Lower lobe of right lung (tissue), 2 donors: ENCODE data around the gene SLC4A3. TPM values are rescaled to one million over a fixed set of nuclear protein-coding genes. Genes with fewer than 3 reads are reported as not detected.

Experiments used
- ATAC-seq, 2 donors: fragments of 200-7000 bp; cut with Tn5 transposase; one replicate each; pipeline ENCODE4 v1.9.1; 2020 to 2022; ENCODE audit warnings: mild to moderate bottlenecking in 2 of 2, moderate library complexity in 2 of 2
- DNase-seq: peaks from one replicate; pipeline ENCODE4 v3.0.0-alpha.2; 2020
- H3K27ac ChIP-seq: fragments of 200-600 bp; one replicate; pipeline ENCODE4 v1.8.0; 2022
- H3K27me3 ChIP-seq: fragments of 200-600 bp; one replicate; pipeline ENCODE4 v1.8.0; 2022; ENCODE audit warnings: low read depth
- H3K36me3 ChIP-seq: fragments of 200-600 bp; one replicate; pipeline ENCODE4 v1.8.0; 2022; ENCODE audit warnings: mild to moderate bottlenecking
- H3K4me1 ChIP-seq: fragments of 200-600 bp; one replicate; pipeline ENCODE4 v1.8.0; 2022
- H3K4me3 ChIP-seq: fragments of 200-600 bp; one replicate; pipeline ENCODE4 v1.8.0; 2022; ENCODE audit warnings: mild to moderate bottlenecking
- H3K9me3 ChIP-seq: fragments of 200-600 bp; one replicate; pipeline ENCODE4 v1.8.0; 2022
- CTCF ChIP-seq: fragments of 200-600 bp; IDR thresholded peaks from one replicate; pipeline ENCODE4 v1.8.0; 2022; ENCODE audit warnings: antibody characterized with exemption, mild to moderate bottlenecking
- intact Hi-C: fragments of 100-400 bp; cut with DNase I; formaldehyde crosslinking; loops from one replicate; pipeline ENCODE4 v1.11.0; 2022
- total RNA-seq: library from RNA; stranded (reverse); fragmentation: NEBNext Ultra II Directional; extraction: Animal tissue kit (Norgen Biotek cat#: 25700); gene quantifications from one replicate; pipeline ENCODE4 v1.2.1, GENCODE V29; 2021
- donor health status: DM: no; HTN: yes; CAD: no; lungs with severe emphysema.

SLC4A3 gene
- total RNA-seq, 1 donor from 2014 or later = 1.0 TPM

- intact Hi-C loops = no loop called here
- Histone ChIP-seq H3K27ac (no peak overlapping the region), H3K27me3 (peaks cover 20% of the 10 kb centered on the region), H3K4me3 (no peak overlapping the region), H3K36me3 (no peaks in the 10 kb centered on the region), H3K9me3 (no peaks in the 10 kb centered on the region), H3K4me1 (peaks cover 5% of the 10 kb centered on the region)
- DNase-seq = no peak
- ATAC-seq = no peak
- TF ChIP-seq CTCF = no peak
Observed at GRCh38 chr2:219631406-219631891, 4.0 kb downstream of the SLC4A3 start.

GRCh38 chr2:219631904-219632759 lies 4.7 kb downstream of the SLC4A3 start:
- intact Hi-C loops = no loop called here
- DNase-seq = peak; percentile 41

GRCh38 chr2:219632760-219633105 lies 5.3 kb downstream of the SLC4A3 start:
- no peak for TF ChIP-seq CTCF
- intact Hi-C loops = no loop called here
- Histone ChIP-seq H3K27me3 (peaks cover 13% of the 10 kb centered on the region), H3K27ac (no peak overlapping the region), H3K4me1 (peaks cover 4% of the 10 kb centered on the region), H3K9me3 (no peaks in the 10 kb centered on the region), H3K4me3 (no peak overlapping the region), H3K36me3 (no peaks in the 10 kb centered on the region)
- ATAC-seq (no peak), DNase-seq (no peak)

More at GRCh38 chr2:219631904-219632759, 4.7 kb downstream of the SLC4A3 start:
- ATAC-seq = no peak
- Histone ChIP-seq H3K4me3 (no peak overlapping the region), H3K27me3 (peaks cover 14% of the 10 kb centered on the region), H3K4me1 (peaks cover 5% of the 10 kb centered on the region), H3K27ac (no peak overlapping the region), H3K9me3 (no peaks in the 10 kb centered on the region), H3K36me3 (no peaks in the 10 kb centered on the region)
- TF ChIP-seq CTCF = no peak

- Histone ChIP-seq H3K27me3 (peaks cover 5% of the 10 kb centered on the region), H3K4me1 (no peaks in the 10 kb centered on the region), H3K36me3 (no peaks in the 10 kb centered on the region), H3K27ac (no peak overlapping the region), H3K9me3 (no peaks in the 10 kb centered on the region), H3K4me3 (no peak overlapping the region)
- no peak for TF ChIP-seq CTCF
- no peak for ATAC-seq
- DNase-seq = no peak
- intact Hi-C loops = no loop called here
Observed at GRCh38 chr2:219633276-219634065, 6.0 kb downstream of the SLC4A3 start.

GRCh38 chr2:219634171-219634940 lies 6.9 kb downstream of the SLC4A3 start:
- intact Hi-C loops = no loop called here
- H3K27me3 ChIP-seq = no peaks in the 10 kb centered on the region
- H3K9me3 ChIP-seq = no peaks in the 10 kb centered on the region
- TF ChIP-seq CTCF = no peak
- H3K36me3 ChIP-seq = no peaks in the 10 kb centered on the region
- no peak for ATAC-seq
- DNase-seq = no peak
- H3K4me1 ChIP-seq = no peaks in the 10 kb centered on the region
- no peak overlapping the region for H3K27ac ChIP-seq
- H3K4me3 ChIP-seq = no peak overlapping the region
